Hepatocyte (in vitro differentiated cells): ENCODE results near the gene COX20. TPM values are rescaled to one million over a fixed set of nuclear protein-coding genes. Genes with fewer than 3 reads are reported as not detected.

Experiments used
- DNase-seq: peaks from one replicate; pipeline ENCODE4 v3.0.0-alpha.2; 2016; ENCODE audit warnings: low spot score
- H2AFZ ChIP-seq: fragments of 200-600 bp; sonication (generic); 2 replicates; pipeline ENCODE4 v1.6.0; 2016; ENCODE audit warnings: antibody characterized with exemption, mild to moderate bottlenecking
- H3K27ac ChIP-seq: fragments of 200-600 bp; sonication (generic); 2 replicates; pipeline ENCODE4 v1.5.1; 2016; ENCODE audit warnings: mild to moderate bottlenecking
- H3K27me3 ChIP-seq: fragments of 200-600 bp; sonication (generic); 2 replicates; pipeline ENCODE4 v1.6.1; 2016
- H3K36me3 ChIP-seq: fragments of 200-600 bp; sonication (generic); replicated peaks from 2 replicates; pipeline ENCODE4 v1.5.1; 2016; ENCODE audit warnings: low read depth; ENCODE audit not compliant: insufficient read depth
- H3K4me1 ChIP-seq: fragments of 200-600 bp; sonication (generic); 2 replicates; pipeline ENCODE4 v1.5.1; 2016; ENCODE audit warnings: mild to moderate bottlenecking, moderate library complexity; ENCODE audit not compliant: insufficient read depth
- H3K4me2 ChIP-seq: fragments of 200-600 bp; sonication (generic); 2 replicates; pipeline ENCODE4 v1.6.0; 2016
- H3K4me3 ChIP-seq: fragments of 200-600 bp; sonication (generic); 2 replicates; pipeline ENCODE4 v1.5.1; 2016; ENCODE audit warnings: mild to moderate bottlenecking
- H3K79me2 ChIP-seq: fragments of 200-600 bp; sonication (generic); 2 replicates; pipeline ENCODE4 v1.6.0; 2017; ENCODE audit warnings: mild to moderate bottlenecking
- H3K9me2 ChIP-seq: fragments of 200-600 bp; sonication (generic); replicated peaks from 2 replicates; pipeline ENCODE4 v1.6.0; 2017; ENCODE audit warnings: mild to moderate bottlenecking; ENCODE audit not compliant: insufficient read depth
- H3K9me3 ChIP-seq: fragments of 200-600 bp; sonication (generic); 2 replicates; pipeline ENCODE4 v1.5.1; 2016; ENCODE audit warnings: low read depth, mild to moderate bottlenecking
- H4K20me1 ChIP-seq: fragments of 200-600 bp; sonication (generic); 2 replicates; pipeline ENCODE4 v1.6.0; 2016; ENCODE audit warnings: mild to moderate bottlenecking; ENCODE audit not compliant: insufficient read depth, poor library complexity, severe bottlenecking
- CTCF ChIP-seq: fragments of 200-600 bp; sonication (generic); IDR thresholded peaks from 2 replicates; pipeline ENCODE4 v1.5.1; 2016; ENCODE audit warnings: antibody characterized with exemption, mild to moderate bottlenecking; ENCODE audit not compliant: poor library complexity
- EZH2 ChIP-seq: fragments of 200-600 bp; sonication (generic); IDR thresholded peaks from 2 replicates; pipeline ENCODE4 v1.6.1; 2016; ENCODE audit warnings: antibody characterized with exemption, mild to moderate bottlenecking, borderline replicate concordance
- EZH2phosphoT487 ChIP-seq: fragments of 200-600 bp; sonication (generic); IDR thresholded peaks from one replicate; pipeline ENCODE4 v1.6.1; 2018; ENCODE audit warnings: antibody characterized with exemption, mild to moderate bottlenecking, low read depth, moderate library complexity; ENCODE audit not compliant: unreplicated experiment, severe bottlenecking
- WGBS: methylation state at CpG from one replicate; pipeline ENCODE4 v1.1.6; 2016; ENCODE audit warnings: low lambda C conversion rate; ENCODE audit errors: missing lambda C conversion rate; 5-methylcytosine and 5-hydroxymethylcytosine counted together
- polyA plus RNA-seq: library from polyadenylated mRNA; unstranded; fragments of >200 nt; fragmentation: Nextera tagmentation; extraction: Ambion mirVana; gene quantifications from 2 replicates; pipeline ENCODE4 v1.2.1, GENCODE V29; 2016
- total RNA-seq: library from RNA; depleted of rRNA; stranded (reverse); fragments of >200 nt; gene quantifications from 2 replicates; pipeline ENCODE4 v1.2.3, GENCODE V29; 2014

Gene COX20
- total and polyA plus RNA-seq, 2 experiments from 2014 or later, result 32.0 to 61.9 TPM

- H3K27me3 ChIP-seq, result no peaks in the 10 kb centered on the region
- WGBS, result 49% methylated on average over 14 of the region's 14 CpGs
- H3K9me2 ChIP-seq, result no peaks in the 10 kb centered on the region
- no peak overlapping the region for H3K4me3 ChIP-seq
- peak; percentile 42 for DNase-seq
- no peak overlapping the region for H3K27ac ChIP-seq
- H3K36me3 ChIP-seq, result no peaks in the 10 kb centered on the region
- H3K4me1 ChIP-seq, result no peaks in the 10 kb centered on the region
- no peaks in the 10 kb centered on the region for H3K9me3 ChIP-seq
- H2AFZ ChIP-seq, result no peak overlapping the region
- H3K79me2 ChIP-seq, result no peaks in the 10 kb centered on the region
- no peak overlapping the region for H3K4me2 ChIP-seq
- no peaks in the 10 kb centered on the region for H4K20me1 ChIP-seq
- TF ChIP-seq EZH2, result no peak
- TF ChIP-seq EZH2phosphoT487, result no peak
- TF ChIP-seq CTCF, result no peak
These were observed 33.4 kb upstream of the COX20 start for GRCh38 chr1:244802041-244802440.

DNA sequence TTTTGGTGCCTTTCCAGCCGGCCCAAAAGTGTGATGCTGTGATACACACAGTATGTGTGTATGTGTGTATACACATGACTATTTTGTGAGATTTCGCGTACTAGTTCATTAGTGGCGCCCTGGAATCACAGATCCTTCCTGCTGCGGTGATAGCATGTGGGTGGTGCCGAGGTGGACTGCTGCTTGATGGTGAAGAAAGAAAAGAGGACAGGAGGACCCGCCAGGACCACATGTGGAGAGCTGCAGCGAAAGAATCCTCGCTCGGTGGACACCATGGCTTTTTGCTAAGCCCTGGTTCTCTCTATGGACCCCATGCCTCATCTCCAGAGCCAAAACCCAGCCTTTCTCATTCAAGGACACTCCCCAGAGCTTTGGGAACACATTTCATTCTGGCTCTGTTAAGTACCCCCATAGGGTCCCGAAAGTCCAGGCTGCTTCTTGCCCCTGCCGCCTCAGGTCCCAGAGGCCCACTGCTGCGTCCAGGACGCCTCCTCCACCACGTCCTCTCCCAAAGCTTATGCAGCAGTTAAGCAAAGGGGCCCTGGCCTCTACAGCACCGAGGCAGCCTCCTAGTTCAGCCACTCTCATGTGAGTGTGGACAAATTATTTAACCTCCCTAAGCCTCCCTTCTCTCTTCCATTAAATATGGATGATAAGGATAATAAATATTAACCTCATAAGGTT is 32.8 kb upstream of the COX20 start:
- Histone ChIP-seq H3K27ac (no peak overlapping the region), H3K9me2 (no peaks in the 10 kb centered on the region), H3K9me3 (no peaks in the 10 kb centered on the region), H3K36me3 (no peaks in the 10 kb centered on the region), H3K79me2 (no peaks in the 10 kb centered on the region), H3K4me1 (no peaks in the 10 kb centered on the region), H3K4me2 (no peak overlapping the region), H2AFZ (no peak overlapping the region), H3K27me3 (no peaks in the 10 kb centered on the region), H4K20me1 (no peaks in the 10 kb centered on the region), H3K4me3 (no peak overlapping the region)
- TF ChIP-seq EZH2phosphoT487 (no peak), EZH2 (no peak), CTCF (no peak)
- 92% methylated on average over 16 of the region's 16 CpGs for WGBS
- no peak for DNase-seq

GRCh38 chr1:244804841-244805240 is 30.6 kb upstream of the COX20 start:
- Histone ChIP-seq H3K27me3 (no peaks in the 10 kb centered on the region), H3K79me2 (no peaks in the 10 kb centered on the region), H2AFZ (no peak overlapping the region), H3K4me3 (no peak overlapping the region), H3K4me2 (no peak overlapping the region), H3K27ac (no peak overlapping the region), H4K20me1 (no peaks in the 10 kb centered on the region), H3K4me1 (no peaks in the 10 kb centered on the region), H3K36me3 (no peaks in the 10 kb centered on the region), H3K9me3 (no peaks in the 10 kb centered on the region), H3K9me2 (no peaks in the 10 kb centered on the region)
- TF ChIP-seq CTCF (no peak), EZH2phosphoT487 (no peak), EZH2 (no peak)
- DNase-seq, result no peak
- WGBS, result 98% methylated on average over 8 of the region's 8 CpGs

- no peaks in the 10 kb centered on the region for H3K27me3 ChIP-seq
- H4K20me1 ChIP-seq, result no peaks in the 10 kb centered on the region
- no peaks in the 10 kb centered on the region for H3K36me3 ChIP-seq
- no peaks in the 10 kb centered on the region for H3K9me3 ChIP-seq
- H2AFZ ChIP-seq, result no peak overlapping the region
- no peak for DNase-seq
- no peaks in the 10 kb centered on the region for H3K9me2 ChIP-seq
- no peak overlapping the region for H3K27ac ChIP-seq
- TF ChIP-seq EZH2phosphoT487 (no peak), CTCF (no peak), EZH2 (no peak)
- H3K4me2 ChIP-seq, result no peak overlapping the region
- no peaks in the 10 kb centered on the region for H3K4me1 ChIP-seq
- H3K79me2 ChIP-seq, result no peaks in the 10 kb centered on the region
- no peak overlapping the region for H3K4me3 ChIP-seq
These were observed 28.3 kb upstream of the COX20 start for GRCh38 chr1:244807138-244807537.
